WERI-Rb-1 (cell line): ENCODE results near the gene CYP4V2.
"Not testable (repeated sequence)": the region's sequence is repeated elsewhere in the genome, so short reads cannot be mapped to it uniquely, and the experiment has no call there.

Experiments
- DNase-seq: peaks from one replicate; pipeline ENCODE4 v3.0.0-alpha.2; 2020
- H3K27ac ChIP-seq: fragments of 250-450 bp; sonication (Bioruptor Pico); 2 replicates; pipeline ENCODE4 v1.5.1; 2020; ENCODE audit warnings: mild to moderate bottlenecking, moderate library complexity
- H3K27me3 ChIP-seq: fragments of 250-450 bp; sonication (Bioruptor Pico); 2 replicates; pipeline ENCODE4 v1.5.1; 2021; ENCODE audit warnings: mild to moderate bottlenecking, low read depth, moderate library complexity; ENCODE audit not compliant: insufficient read depth, severe bottlenecking
- H3K36me3 ChIP-seq: fragments of 250-450 bp; sonication (Bioruptor Pico); 2 replicates; pipeline ENCODE4 v1.5.1; 2020; ENCODE audit warnings: mild to moderate bottlenecking, moderate library complexity
- H3K4me3 ChIP-seq: 2 replicates; pipeline ENCODE4 v1.5.1; 2011; ENCODE audit warnings: low read depth, mild to moderate bottlenecking, control low read depth, low read length
- H3K9me3 ChIP-seq: fragments of 250-450 bp; sonication (Bioruptor Pico); 2 replicates; pipeline ENCODE4 v1.5.1; 2021; ENCODE audit warnings: mild to moderate bottlenecking, moderate library complexity; ENCODE audit not compliant: severe bottlenecking
- TF ChIP-seq, protein P1 (sequence below): IDR thresholded peaks from 2 replicates; pipeline ENCODE4 v1.5.1; 2011; ENCODE audit warnings: low read depth, mild to moderate bottlenecking, control low read depth, inconsistent platforms, low read length

CYP4V2 gene

DNA sequence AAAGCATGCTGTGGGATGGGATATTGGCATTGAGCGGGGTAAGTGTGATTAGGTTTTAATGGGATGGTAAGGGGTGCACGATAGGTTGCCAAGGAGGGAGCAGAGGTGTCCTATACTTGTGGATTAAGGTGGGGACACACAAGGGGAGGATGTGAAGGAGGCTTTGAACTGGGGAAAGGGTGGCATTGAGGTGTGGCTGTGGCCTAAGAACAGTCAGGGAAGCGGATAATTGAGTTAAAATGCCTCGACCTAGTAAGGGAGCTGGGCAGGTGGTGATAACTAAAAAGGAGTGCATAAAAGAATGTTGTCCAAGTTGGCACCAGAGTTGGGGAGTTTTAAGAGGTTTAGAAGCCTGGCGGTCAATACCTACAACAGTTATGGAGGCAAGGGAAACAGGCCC is 53.5 kb downstream of the CYP4V2 start:
- DNase-seq: no peak
- TF ChIP-seq, protein P1, sequence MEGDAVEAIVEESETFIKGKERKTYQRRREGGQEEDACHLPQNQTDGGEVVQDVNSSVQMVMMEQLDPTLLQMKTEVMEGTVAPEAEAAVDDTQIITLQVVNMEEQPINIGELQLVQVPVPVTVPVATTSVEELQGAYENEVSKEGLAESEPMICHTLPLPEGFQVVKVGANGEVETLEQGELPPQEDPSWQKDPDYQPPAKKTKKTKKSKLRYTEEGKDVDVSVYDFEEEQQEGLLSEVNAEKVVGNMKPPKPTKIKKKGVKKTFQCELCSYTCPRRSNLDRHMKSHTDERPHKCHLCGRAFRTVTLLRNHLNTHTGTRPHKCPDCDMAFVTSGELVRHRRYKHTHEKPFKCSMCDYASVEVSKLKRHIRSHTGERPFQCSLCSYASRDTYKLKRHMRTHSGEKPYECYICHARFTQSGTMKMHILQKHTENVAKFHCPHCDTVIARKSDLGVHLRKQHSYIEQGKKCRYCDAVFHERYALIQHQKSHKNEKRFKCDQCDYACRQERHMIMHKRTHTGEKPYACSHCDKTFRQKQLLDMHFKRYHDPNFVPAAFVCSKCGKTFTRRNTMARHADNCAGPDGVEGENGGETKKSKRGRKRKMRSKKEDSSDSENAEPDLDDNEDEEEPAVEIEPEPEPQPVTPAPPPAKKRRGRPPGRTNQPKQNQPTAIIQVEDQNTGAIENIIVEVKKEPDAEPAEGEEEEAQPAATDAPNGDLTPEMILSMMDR: no peak
- Histone ChIP-seq H3K36me3 (no peaks in the 10 kb centered on the region), H3K9me3 (peaks cover 4% of the 10 kb centered on the region), H3K27ac (no peak overlapping the region), H3K4me3 (no peak overlapping the region), H3K27me3 (peaks cover 73% of the 10 kb centered on the region)

DNA sequence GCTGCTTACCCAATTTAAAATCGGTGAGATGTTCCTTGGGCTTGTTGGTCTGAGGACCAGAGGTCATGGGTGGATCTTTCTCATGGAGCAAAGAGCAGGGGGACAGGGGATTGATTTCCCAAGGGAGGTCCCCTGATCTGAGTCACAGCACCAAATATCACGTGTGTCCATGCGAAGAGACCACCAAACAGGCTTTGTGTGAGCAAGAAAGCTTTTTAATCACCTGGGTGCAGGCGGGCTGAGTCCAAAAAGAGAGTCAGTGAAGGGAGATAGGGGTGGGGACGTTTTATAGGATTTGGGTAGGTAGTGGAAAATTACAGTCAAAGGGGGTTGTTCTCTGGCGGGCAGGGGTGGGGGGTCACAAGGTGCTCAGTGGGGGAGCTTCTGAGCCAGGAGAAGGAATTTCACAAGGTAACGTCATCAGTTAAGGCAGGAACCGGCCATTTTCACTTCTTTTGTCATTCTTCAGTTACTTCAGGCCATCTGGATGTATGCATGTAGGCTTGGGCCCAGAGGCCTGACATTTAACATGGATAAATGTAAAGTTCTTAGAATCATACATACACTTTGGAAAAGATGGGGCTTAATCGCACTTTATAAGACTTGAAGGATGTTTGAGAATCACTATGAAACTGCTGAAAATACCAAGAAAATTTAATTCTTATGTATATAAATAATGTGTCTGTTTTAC is 55.8 kb downstream of the CYP4V2 start:
- H3K4me3 ChIP-seq, H3K9me3 ChIP-seq, H3K36me3 ChIP-seq, H3K27ac ChIP-seq, DNase-seq: not testable (repeated sequence)
- peaks cover 76% of the 10 kb centered on the region for H3K27me3 ChIP-seq

DNA sequence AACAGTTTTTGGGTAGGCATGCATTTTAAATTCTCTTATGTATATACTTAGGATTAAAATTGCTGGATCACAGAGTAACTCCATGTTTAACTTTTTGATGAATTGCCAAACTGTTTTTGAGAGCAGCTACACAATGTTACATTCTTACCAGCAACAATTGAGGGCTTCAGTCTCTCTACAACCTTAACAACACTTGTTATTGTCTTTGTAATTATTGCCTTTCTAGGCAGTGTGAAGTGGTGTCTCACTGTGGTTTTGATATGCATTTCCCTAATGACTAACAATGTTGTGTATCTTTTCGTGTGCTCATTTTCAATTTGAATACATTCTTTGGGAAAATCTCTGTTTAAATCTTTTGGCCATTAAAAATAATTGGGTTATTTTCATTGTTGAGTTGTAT is 57.3 kb downstream of the CYP4V2 start:
- Histone ChIP-seq H3K27me3 (peaks cover 81% of the 10 kb centered on the region), H3K9me3 (peaks cover 4% of the 10 kb centered on the region), H3K27ac (no peak overlapping the region), H3K4me3 (no peak overlapping the region), H3K36me3 (no peaks in the 10 kb centered on the region)
- no peak for DNase-seq
- TF ChIP-seq, protein P1: no peak

DNA sequence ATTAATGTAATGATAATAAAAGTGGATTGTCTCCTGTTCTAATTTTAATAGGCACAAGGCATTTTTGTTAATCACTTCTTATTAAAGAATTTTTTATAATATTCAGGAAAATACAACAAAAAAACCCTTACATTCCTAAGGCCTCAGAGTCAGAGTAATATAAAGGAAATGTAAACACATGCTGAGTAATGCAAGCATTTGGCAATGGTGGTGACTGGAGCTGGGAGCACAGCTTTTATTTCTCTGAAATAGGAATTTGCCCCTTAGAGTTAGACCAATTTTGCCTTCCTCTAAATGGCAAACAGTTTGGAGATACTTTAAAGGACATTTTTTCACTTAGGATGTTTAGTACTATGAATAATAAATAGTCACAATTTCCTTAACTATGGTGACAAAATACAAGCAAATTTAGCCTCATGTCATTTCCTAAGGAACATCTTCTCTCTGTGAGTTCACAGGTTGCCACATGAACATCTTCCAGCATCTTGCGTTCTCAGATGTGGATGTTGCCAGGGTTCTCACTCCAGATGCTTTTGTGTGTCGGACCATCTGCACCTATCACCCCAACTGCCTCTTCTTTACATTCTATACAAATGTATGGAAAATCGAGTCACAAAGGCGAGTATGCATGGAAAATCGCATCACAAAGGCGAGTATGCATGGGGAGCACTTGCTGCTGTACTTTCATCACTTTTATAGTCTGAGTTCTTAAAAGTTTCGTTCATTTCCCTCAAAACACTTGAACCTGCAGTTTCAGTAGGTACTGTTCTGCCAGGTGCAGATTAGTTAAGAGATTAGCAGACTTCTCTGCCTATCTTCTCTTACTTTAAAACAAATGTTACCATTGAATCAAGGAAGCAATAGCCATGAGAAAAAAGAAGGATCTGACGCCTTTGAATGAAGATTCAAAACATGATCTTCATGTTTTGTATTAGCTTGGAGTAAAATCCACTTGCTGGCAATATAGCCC is 58.7 kb downstream of the CYP4V2 start:
- H3K36me3 ChIP-seq: no peaks in the 10 kb centered on the region
- no peak overlapping the region for H3K27ac ChIP-seq
- H3K9me3 ChIP-seq: peaks cover 4% of the 10 kb centered on the region
- H3K4me3 ChIP-seq: no peak overlapping the region
- H3K27me3 ChIP-seq: peaks cover 91% of the 10 kb centered on the region
- TF ChIP-seq, protein P1: no peak
- DNase-seq: no peak

DNA sequence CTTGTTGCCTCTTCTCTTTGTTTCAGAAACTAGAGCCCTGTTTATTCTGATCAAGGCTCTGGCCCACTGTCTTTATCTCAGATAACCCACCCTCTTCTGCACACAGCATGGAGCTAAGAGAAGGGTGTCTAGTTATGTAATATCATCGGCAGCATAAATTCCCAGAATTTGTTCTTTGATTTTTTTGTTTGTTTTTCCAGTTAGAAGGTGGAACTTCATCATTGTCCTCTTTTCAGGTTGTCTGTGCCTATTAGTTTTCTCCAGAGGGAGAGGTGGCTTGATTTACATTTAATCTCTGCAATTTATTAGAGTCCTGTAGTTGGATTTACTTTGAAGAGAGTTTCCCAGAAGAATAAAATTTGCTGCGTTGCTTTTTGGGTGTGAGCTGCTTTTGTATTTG is 59.4 kb downstream of the CYP4V2 start:
- TF ChIP-seq, protein P1: no peak
- H3K27ac ChIP-seq: no peak overlapping the region

DNA sequence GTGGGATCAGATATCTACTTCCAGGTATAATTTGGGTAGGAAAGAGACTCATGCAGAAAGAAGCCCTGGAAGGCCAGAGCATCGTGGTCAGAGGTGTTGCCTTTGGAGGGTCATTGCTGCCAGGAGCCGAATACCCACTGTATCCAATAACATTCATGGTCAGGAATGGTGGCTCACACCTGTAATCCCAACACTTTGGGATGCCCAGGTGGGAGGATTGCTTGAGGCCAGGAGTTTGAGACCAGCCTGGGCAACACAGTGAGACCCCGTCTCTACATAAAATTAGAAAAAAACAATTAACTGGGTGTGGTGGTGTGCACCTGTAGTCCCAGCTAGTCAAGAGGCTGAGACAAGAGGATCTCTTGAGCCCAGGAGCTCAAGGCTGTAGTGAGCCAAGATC is 63.8 kb downstream of the CYP4V2 start:
- no peak overlapping the region for H3K27ac ChIP-seq
- TF ChIP-seq, protein P1: no peak
- peaks cover 94% of the 10 kb centered on the region for H3K27me3 ChIP-seq

More for the DNA sequence above, 59.4 kb downstream of the CYP4V2 start:
- H3K4me3 ChIP-seq: no peak overlapping the region
- H3K27me3 ChIP-seq: peaks cover 93% of the 10 kb centered on the region
- H3K9me3 ChIP-seq: peaks cover 4% of the 10 kb centered on the region
- DNase-seq: no peak
- H3K36me3 ChIP-seq: no peaks in the 10 kb centered on the region

More for the DNA sequence above, 63.8 kb downstream of the CYP4V2 start:
- no peaks in the 10 kb centered on the region for H3K36me3 ChIP-seq
- H3K9me3 ChIP-seq: no peaks in the 10 kb centered on the region
- DNase-seq: no peak
- H3K4me3 ChIP-seq: no peak overlapping the region
